Right renal pelvis (tissue), 4 donors: ENCODE data around the gene PCDHGB6. TPM values are rescaled to one million over a fixed set of nuclear protein-coding genes. Genes with fewer than 3 reads are reported as not detected.
"Not testable (repeated sequence)": the region's sequence is repeated elsewhere in the genome, so short reads cannot be mapped to it uniquely, and the experiment has no call there.

Source experiments
- DNase-seq, 4 donors: peaks; one replicate each; pipeline ENCODE4 v3.0.0-alpha.2; 2013; ENCODE audit warnings: low read depth in 4 of 4, low spot score in 3 of 4, missing footprints in 1 of 4
- polyA plus RNA-seq, 4 donors: library from polyadenylated mRNA; unstranded; fragments of 120-200 nt; gene quantifications; one replicate each; pipeline ENCODE4 v1.2.1, GENCODE V29; 2013; ENCODE audit not compliant: insufficient read length in 4 of 4

The PCDHGB6 gene
- polyA plus RNA-seq: 1 to 10 TPM; 7.0 to 8.3 (median 8.2) TPM

DNA sequence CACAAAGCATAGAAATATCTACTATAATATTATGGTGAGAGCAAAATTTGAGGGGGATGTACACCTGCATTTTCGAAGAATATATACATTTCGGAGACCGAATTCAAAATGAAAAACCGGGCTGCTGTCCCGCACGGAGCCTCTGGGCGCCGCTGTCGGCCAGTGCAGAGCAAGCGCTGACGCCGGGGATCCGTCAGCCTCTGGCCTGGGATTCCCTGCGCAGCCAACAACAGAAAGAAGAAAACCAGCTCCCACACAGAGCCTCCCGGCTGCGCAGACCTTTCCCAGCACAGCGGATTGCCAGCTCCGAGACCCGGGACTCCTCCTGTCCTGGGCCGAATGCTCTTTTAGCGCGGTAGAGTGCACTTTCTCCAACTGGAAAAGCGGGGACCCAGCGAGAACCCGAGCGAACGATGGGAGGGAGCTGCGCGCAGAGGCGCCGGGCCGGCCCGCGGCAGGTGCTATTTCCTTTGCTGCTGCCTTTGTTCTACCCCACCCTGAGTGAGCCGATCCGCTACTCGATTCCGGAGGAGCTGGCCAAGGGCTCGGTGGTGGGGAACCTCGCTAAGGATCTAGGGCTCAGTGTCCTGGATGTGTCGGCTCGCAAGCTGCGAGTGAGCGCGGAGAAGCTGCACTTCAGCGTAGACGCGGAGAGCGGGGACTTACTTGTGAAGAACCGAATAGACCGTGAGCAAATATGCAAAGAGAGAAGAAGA is at the start of gene PCDHGB6:
TSS of gene PCDHGB6 (plus strand) at position 232 of the 716 bp plus-strand sequence. CDS start at position 414, 182 bp downstream.
- DNase-seq: not testable (repeated sequence)

GRCh38 chr5:141359790-141360426 is 47.9 kb upstream of the PCDHGB6 start, which contains the start of gene PCDHGB2:
PCDHGB2 (plus strand) TSS chr5:141359994; CDS start chr5:141360136, 142 bp downstream.
- no peak for DNase-seq

- DNase-seq: no peak
These were observed 47.1 kb upstream of the PCDHGB6 start for GRCh38 chr5:141360685-141361084.

GRCh38 chr5:141362719-141363118 is 45.1 kb upstream of the PCDHGB6 start:
- DNase-seq: no peak

DNA sequence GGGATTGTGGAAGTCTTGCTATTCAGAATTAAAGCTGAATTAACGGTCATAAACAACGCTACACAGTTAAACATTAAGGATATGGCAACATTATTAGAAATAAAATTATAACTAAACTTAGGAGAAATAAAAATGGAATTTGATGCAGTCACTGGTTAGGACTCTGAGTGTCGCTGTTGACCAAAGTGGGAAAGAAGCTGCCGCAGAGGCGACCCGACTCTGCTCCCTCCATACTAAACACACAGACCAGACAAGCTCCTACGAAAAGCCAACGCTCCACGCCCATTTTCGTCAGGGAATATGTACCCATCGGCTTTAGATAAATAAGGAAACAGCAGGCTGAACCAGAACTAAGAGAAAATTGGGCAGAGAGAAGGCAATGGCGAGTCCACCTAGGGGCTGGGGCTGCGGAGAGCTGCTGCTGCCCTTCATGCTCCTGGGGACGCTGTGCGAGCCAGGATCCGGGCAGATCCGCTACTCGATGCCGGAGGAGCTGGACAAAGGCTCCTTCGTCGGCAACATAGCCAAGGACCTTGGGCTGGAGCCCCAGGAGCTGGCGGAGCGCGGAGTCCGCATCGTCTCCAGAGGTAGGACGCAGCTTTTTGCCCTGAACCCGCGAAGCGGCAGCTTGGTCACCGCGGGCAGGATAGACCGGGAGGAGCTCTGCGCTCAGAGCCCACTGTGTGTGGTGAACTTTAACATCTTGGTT is 43.7 kb upstream of the PCDHGB6 start, which contains the start of gene PCDHGA5:
TSS of gene PCDHGA5 (plus strand) at position 211 of the 709 bp plus-strand sequence. CDS start at position 380, 169 bp downstream.
- no peak for DNase-seq

DNA sequence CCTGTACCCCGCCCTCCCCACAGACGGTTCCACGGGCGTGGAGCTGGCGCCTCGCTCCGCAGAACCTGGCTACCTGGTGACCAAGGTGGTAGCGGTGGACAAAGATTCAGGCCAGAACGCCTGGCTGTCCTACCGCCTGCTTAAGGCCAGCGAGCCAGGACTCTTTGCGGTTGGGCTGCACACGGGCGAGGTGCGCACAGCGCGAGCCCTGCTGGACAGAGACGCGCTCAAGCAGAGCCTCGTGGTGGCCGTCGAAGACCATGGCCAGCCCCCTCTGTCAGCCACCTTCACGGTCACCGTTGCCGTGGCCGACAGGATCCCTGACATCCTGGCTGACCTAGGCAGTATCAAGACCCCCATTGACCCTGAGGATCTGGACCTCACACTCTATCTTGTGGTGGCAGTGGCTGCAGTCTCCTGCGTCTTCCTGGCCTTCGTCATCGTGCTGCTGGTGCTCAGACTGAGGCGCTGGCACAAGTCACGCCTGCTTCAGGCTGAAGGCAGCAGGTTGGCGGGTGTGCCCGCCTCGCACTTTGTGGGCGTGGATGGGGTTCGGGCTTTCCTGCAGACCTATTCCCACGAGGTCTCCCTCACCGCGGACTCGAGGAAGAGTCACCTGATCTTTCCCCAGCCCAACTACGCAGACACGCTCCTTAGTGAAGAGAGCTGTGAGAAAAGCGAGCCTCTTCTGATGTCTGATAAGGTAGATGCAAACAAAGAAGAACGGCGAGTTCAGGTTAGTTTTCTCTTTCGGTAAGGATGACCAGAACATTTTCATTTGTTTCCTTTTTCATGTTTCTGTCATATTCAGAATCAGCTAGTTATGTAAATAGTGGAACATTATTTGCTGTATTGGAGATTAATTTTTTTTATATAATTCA is 41.6 kb upstream of the PCDHGB6 start:
- no peak for DNase-seq

DNA sequence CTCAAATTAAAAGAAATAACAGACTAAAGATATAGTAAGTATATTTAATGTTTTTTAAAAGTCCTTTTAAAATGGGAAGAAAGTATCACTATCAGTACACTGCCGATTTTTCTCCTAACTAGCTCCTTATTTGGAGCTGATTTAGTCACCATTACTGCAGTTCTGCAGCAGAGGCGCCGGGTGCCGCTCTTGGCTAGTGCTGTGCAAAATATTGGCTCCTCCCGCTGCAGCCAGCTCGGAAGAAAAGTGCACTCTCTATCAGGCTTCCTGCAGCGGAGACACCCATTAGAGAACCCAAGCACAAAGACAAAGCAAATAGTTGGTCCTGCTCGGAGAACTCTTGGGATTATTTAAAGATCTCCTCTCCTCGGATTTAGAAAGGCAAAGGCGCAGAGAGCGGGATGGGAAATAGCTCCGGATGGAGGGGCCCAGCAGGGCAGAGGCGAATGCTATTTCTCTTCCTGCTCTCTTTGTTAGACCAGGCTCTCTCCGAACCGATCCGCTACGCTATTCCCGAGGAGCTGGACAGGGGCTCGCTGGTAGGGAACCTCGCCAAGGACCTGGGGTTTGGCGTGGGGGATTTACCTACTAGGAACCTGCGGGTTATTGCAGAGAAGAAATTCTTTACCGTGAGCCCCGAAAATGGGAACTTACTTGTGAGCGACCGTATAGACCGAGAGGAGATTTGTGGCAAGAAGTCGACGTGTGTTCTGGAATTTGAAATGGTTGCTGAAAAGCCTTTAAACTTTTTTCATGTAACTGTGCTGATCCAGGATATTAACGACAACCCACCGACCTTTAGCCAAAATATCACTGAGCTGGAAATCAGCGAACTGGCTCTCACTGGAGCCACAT is 37.6 kb upstream of the PCDHGB6 start, which contains the start of gene PCDHGB3:
TSS of gene PCDHGB3 (plus strand) at position 249 of the 855 bp plus-strand sequence. CDS start at position 402, 153 bp downstream.
- DNase-seq: no peak

GRCh38 chr5:141371572-141372475 is 36.0 kb upstream of the PCDHGB6 start:
- DNase-seq: no peak

- no peak for DNase-seq
These were observed 34.0 kb upstream of the PCDHGB6 start, which contains the start of gene PCDHGA6 for GRCh38 chr5:141373673-141374317. PCDHGA6 (plus strand) TSS chr5:141373891; CDS start chr5:141374084, 193 bp downstream.

DNA sequence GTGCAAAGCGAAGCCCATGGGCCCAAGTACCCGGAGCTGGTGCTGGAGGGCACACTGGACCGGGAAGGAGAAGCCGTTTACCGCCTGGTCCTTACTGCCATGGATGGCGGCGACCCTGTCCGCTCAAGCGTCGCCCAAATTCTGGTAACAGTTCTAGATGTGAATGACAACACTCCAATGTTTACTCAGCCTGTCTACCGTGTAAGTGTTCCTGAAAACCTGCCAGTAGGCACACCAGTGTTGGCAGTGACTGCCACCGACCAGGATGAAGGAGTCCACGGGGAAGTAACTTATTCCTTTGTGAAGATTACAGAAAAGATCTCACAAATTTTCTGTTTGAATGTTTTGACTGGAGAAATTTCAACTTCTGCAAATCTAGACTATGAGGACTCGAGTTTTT is 33.2 kb upstream of the PCDHGB6 start:
- DNase-seq: no peak

- not testable (repeated sequence) for DNase-seq
These were observed 32.2 kb upstream of the PCDHGB6 start for GRCh38 chr5:141375444-141376155.

DNA sequence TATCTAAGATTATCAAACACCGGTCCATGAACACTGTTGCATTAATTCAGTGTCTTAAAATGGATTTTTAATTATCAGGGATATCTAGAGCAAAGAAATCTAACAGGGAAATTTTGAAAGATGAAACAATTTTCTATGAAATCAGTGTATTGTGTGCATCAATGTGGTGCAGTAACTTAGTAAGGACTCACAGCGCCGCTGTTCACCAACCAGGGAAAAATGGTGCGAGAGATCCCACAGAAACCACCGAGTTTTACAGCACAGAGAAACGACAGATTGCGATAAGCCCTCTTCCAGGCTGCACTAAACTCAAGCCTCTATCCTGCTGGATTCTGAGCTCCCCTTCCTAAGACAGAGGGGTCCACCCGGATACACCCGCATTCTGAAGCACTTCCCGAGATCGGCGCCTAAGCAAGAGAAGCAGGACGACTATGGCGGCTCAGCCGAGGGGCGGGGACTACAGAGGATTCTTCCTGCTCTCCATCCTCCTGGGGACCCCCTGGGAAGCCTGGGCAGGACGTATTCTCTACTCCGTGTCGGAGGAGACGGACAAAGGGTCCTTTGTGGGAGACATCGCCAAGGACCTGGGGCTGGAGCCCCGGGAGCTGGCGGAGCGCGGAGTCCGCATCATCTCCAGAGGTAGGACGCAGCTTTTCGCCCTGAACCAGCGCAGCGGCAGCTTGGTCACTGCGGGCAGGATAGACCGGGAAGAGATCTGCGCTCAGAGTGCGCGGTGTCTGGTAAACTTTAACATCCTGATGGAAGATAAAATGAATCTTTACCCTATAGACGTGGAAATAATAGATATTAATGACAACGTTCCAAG is 25.1 kb upstream of the PCDHGB6 start, which contains the start of gene PCDHGA7:
TSS of gene PCDHGA7 (plus strand) at position 274 of the 826 bp plus-strand sequence. CDS start at position 432, 158 bp downstream.
- no peak for DNase-seq

DNA sequence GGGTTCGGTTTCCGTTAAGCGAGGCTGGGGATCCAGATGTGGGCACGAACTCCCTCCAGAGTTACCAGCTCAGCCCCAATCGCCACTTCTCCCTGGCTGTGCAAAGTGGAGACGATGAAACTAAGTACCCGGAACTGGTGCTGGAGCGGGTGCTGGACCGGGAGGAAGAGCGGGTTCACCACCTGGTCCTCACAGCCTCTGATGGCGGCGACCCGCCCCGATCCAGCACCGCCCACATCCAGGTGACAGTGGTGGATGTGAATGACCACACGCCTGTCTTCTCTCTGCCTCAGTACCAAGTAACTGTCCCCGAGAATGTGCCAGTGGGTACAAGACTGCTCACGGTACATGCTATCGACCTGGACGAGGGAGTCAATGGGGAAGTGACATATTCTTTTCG is 24.5 kb upstream of the PCDHGB6 start:
- DNase-seq: no peak

DNA sequence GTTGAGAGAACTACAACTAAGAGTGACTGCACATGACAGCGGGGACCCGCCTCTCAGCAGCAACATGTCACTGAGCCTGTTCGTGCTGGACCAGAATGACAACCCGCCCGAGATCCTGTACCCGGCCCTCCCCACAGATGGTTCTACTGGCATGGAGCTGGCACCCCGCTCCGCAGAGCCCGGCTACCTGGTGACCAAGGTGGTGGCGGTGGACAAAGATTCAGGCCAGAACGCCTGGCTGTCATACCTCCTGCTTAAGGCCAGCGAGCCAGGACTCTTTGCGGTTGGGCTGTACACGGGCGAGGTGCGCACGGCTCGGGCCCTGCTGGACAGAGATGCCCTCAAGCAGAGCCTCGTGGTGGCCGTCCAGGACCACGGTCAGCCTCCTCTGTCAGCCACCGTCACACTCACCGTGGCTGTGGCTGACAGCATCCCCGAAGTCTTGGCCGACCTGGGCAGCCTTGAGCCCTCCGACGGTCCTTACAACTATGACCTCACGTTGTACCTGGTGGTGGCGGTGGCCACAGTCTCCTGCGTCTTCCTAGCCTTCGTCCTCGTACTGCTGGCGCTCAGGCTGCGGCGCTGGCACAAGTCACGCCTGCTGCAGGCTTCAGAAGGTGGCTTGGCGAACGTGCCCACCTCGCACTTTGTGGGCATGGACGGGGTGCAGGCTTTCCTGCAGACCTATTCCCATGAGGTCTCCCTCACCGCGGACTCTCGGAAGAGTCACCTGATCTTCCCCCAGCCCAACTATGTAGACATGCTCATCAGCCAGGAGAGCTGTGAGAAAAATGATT is 23.2 kb upstream of the PCDHGB6 start:
- no peak for DNase-seq
